HS-5 (cell line): Measurements from ENCODE around the gene AQP1.
A peak's percentile ranks its signal among the peaks of the same experiment; 100 is the strongest.

Experiments used
- DNase-seq: peaks from one replicate; pipeline ENCODE4 v3.0.0-alpha.2; 2012; ENCODE audit warnings: low read depth

Gene AQP1

GRCh38 chr7:30936650-30937245 lies 25.1 kb downstream of the AQP1 start:
- no peak for DNase-seq

- no peak for DNase-seq
These were observed 25.8 kb downstream of the AQP1 start for GRCh38 chr7:30937416-30937815.

- DNase-seq = peak; percentile 31
These were observed 27.0 kb downstream of the AQP1 start for GRCh38 chr7:30938435-30939316.

GRCh38 chr7:30941582-30942323 lies 30.1 kb downstream of the AQP1 start:
- no peak for DNase-seq

- DNase-seq = no peak
These were observed 38.5 kb downstream of the AQP1 start for GRCh38 chr7:30950197-30950596.

- DNase-seq = no peak
These were observed 43.3 kb downstream of the AQP1 start for GRCh38 chr7:30954914-30955313.

GRCh38 chr7:30956704-30957103 lies 45.1 kb downstream of the AQP1 start:
- DNase-seq = no peak

GRCh38 chr7:30963842-30964241 lies 52.2 kb downstream of the AQP1 start, which contains the start of gene GHRHR:
Gene GHRHR, plus strand, starts transcription at chr7:30963953. Its CDS starts 116 bp downstream, at chr7:30964069.
- no peak for DNase-seq

GRCh38 chr7:30965372-30965771 lies 53.7 kb downstream of the AQP1 start:
- no peak for DNase-seq

- no peak for DNase-seq
These were observed 54.2 kb downstream of the AQP1 start for GRCh38 chr7:30965883-30966282.

GRCh38 chr7:30968294-30968693 lies 56.6 kb downstream of the AQP1 start:
- no peak for DNase-seq

- DNase-seq = no peak
These were observed 57.3 kb downstream of the AQP1 start for GRCh38 chr7:30968747-30969603.

GRCh38 chr7:30969604-30969970 lies 57.9 kb downstream of the AQP1 start:
- no peak for DNase-seq

- DNase-seq = no peak
These were observed 58.4 kb downstream of the AQP1 start for GRCh38 chr7:30970074-30970473.

GRCh38 chr7:30970594-30971094 lies 59.0 kb downstream of the AQP1 start:
- no peak for DNase-seq

GRCh38 chr7:30971440-30971839 lies 59.8 kb downstream of the AQP1 start:
- no peak for DNase-seq

- no peak for DNase-seq
These were observed 60.3 kb downstream of the AQP1 start for GRCh38 chr7:30971840-30972563.

- no peak for DNase-seq
These were observed 61.6 kb downstream of the AQP1 start for GRCh38 chr7:30973292-30973691.

GRCh38 chr7:30973791-30974604 lies 62.3 kb downstream of the AQP1 start:
- DNase-seq = no peak

- DNase-seq = no peak
These were observed 63.1 kb downstream of the AQP1 start for GRCh38 chr7:30974605-30975255.
